Measurements from ENCODE around the gene B3GAT2. TPM values are rescaled to one million over a fixed set of nuclear protein-coding genes. Genes with fewer than 3 reads are reported as not detected.
A peak's percentile ranks its signal among the peaks of the same experiment; 100 is the strongest.

The B3GAT2 gene
- total and polyA plus RNA-seq, 10 donors, result 0.03 to 0.09 (median 0.05) TPM; not detected in 6

- H3K9me3 ChIP-seq, result no peaks in the 10 kb centered on the region
- intact Hi-C loops (cut with DNase I; ENCODE audit: low total_unique reads), result no loop called here
- H3K4me1 ChIP-seq, result peaks cover 14 to 30% (median 26%) of the 10 kb centered on the region in 6 donors
- 0 to 5% (median 2%) methylated on average over 26 to 27 of the region's 27 CpGs for WGBS, 5 donors
- peaks cover 7 to 55% (median 46%) of the 10 kb centered on the region in 7 donors for H3K27me3 ChIP-seq (replicated peaks in 1 of 7)
- TF ChIP-seq CTCF (IDR thresholded peaks at IDR 0.05 in 8 of 11, conservative IDR thresholded peaks at IDR 0.05 in 3 of 11) (peak in 3 of 11 experiments; percentile 23 to 67 (median 24)), POLR2A (IDR thresholded peaks at IDR 0.05) (no peak)
- H3K4me3 ChIP-seq, result peak overlapping the region; percentile 45 to 77 (median 54)
- DNase-seq, result no peak
- no peak overlapping the region for H3K27ac ChIP-seq
- H3K36me3 ChIP-seq, result no peaks in the 10 kb centered on the region
Measured at GRCh38 chr6:70956191-70956450, 739 bp downstream of the B3GAT2 start.

GRCh38 chr6:70955441-70956190 is 1.2 kb downstream of the B3GAT2 start:
- Histone ChIP-seq H3K4me3 (peak overlapping the region; percentile 45 to 77 (median 54)), H3K36me3 (no peaks in the 10 kb centered on the region), H3K9me3 (no peaks in the 10 kb centered on the region), H3K4me1 (peaks cover 14 to 30% (median 26%) of the 10 kb centered on the region in 6 donors), H3K27me3 (replicated peaks in 1 of 7) (peaks cover 7 to 55% (median 46%) of the 10 kb centered on the region in 7 donors), H3K27ac (no peak overlapping the region)
- intact Hi-C loops (cut with DNase I; ENCODE audit: low total_unique reads), result no loop called here
- WGBS, 5 donors, result 1 to 2% (median 1%) methylated on average over 16 to 65 of the region's 65 CpGs
- peak; percentile 96 for DNase-seq
- peak; percentile 43 to 93 (median 82) for TF ChIP-seq CTCF (IDR thresholded peaks at IDR 0.05 in 8 of 11, conservative IDR thresholded peaks at IDR 0.05 in 3 of 11)
- peak in 2 of 3 donors; percentile 32 to 55 for TF ChIP-seq POLR2AphosphoS5 (IDR thresholded peaks at IDR 0.05)
- TF ChIP-seq POLR2A (IDR thresholded peaks at IDR 0.05), result no peak

GRCh38 chr6:70954750-70955149 is 2.1 kb downstream of the B3GAT2 start:
- 27 to 39% (median 31%) methylated on average over 13 to 14 of the region's 14 CpGs for WGBS, 5 donors
- intact Hi-C loops (cut with DNase I; ENCODE audit: low total_unique reads), result no loop called here

More at GRCh38 chr6:70954750-70955149, 2.1 kb downstream of the B3GAT2 start:
- Histone ChIP-seq H3K27me3 (replicated peaks in 1 of 7) (peaks cover 7 to 55% (median 46%) of the 10 kb centered on the region in 7 donors), H3K36me3 (no peaks in the 10 kb centered on the region), H3K4me1 (peaks cover 14 to 30% (median 26%) of the 10 kb centered on the region in 6 donors), H3K27ac (no peak overlapping the region), H3K4me3 (no peak overlapping the region), H3K9me3 (no peaks in the 10 kb centered on the region)
- TF ChIP-seq CTCF (IDR thresholded peaks at IDR 0.05 in 8 of 11, conservative IDR thresholded peaks at IDR 0.05 in 3 of 11) (no peak), POLR2AphosphoS5 (IDR thresholded peaks at IDR 0.05) (no peak), POLR2A (IDR thresholded peaks at IDR 0.05) (no peak)
- no peak for DNase-seq

All from spleen (tissue), 11 donors.